ENCODE measurements around the gene TTC9B.

DNA sequence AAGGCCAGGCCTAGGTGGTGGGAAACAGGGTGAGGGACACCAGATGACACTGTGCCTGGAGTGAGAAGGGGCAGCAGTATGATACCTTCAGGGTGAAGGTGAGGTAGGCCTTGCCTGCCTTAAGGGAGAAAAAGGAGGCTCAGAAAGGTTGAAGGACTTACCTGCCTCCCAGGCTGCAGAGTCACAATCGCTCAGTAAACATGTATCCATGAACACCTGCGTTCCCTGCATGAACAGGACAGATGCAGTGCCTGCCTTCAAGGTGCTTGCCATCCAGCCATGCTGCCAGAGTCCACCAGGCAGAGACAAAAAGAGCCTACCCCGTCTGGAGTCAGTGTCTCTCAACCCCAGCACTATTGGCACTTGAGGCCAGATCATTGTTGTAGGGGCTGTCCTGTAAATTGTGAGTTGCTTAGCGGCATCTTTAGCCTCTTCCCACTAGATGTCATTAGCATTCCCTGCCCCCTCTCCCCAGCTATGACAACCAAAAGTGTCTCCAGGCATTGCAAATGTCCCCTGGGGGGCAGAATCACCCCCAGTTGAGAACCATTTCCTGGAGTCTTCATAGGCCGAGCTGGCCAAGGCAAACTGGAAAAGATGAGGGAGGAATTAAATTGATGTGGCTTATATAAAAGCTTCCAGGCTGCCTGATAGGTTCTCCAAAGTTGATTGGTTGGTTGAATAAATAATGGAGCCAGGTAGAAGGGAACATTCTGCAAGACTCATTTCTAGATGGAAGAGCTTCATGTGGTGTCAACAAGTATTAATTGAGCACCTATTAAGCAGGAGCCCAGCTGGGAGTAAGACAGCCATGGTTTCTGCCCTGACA is 25.2 kb downstream of the TTC9B start:
- no peak for TF ChIP-seq POLR2AphosphoS5 (IDR thresholded peaks at IDR 0.05; ENCODE audit: low read depth, low read length)
- TF ChIP-seq, protein P1, sequence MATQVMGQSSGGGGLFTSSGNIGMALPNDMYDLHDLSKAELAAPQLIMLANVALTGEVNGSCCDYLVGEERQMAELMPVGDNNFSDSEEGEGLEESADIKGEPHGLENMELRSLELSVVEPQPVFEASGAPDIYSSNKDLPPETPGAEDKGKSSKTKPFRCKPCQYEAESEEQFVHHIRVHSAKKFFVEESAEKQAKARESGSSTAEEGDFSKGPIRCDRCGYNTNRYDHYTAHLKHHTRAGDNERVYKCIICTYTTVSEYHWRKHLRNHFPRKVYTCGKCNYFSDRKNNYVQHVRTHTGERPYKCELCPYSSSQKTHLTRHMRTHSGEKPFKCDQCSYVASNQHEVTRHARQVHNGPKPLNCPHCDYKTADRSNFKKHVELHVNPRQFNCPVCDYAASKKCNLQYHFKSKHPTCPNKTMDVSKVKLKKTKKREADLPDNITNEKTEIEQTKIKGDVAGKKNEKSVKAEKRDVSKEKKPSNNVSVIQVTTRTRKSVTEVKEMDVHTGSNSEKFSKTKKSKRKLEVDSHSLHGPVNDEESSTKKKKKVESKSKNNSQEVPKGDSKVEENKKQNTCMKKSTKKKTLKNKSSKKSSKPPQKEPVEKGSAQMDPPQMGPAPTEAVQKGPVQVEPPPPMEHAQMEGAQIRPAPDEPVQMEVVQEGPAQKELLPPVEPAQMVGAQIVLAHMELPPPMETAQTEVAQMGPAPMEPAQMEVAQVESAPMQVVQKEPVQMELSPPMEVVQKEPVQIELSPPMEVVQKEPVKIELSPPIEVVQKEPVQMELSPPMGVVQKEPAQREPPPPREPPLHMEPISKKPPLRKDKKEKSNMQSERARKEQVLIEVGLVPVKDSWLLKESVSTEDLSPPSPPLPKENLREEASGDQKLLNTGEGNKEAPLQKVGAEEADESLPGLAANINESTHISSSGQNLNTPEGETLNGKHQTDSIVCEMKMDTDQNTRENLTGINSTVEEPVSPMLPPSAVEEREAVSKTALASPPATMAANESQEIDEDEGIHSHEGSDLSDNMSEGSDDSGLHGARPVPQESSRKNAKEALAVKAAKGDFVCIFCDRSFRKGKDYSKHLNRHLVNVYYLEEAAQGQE (IDR thresholded peaks at IDR 0.05; ENCODE audit: insufficient read depth in 1 of 2, low read depth in 2 of 2, low read length in 2 of 2) = no peak
- TF ChIP-seq SIN3A (IDR thresholded peaks at IDR 0.05; ENCODE audit: borderline replicate concordance, insufficient read depth, low read length) = no peak
- TF ChIP-seq FOXP2 (optimal IDR thresholded peaks at IDR 0.05; ENCODE audit: borderline replicate concordance, extremely low read depth, extremely low read length, insufficient read depth) = no peak
- no peak for TF ChIP-seq TAF1 (IDR thresholded peaks at IDR 0.05; ENCODE audit: borderline replicate concordance, insufficient read depth, low read length)
